HL-60/S4 (cell line): Measurements from ENCODE around the gene PLD3.
"Not testable (repeated sequence)": the region's sequence is repeated elsewhere in the genome, so short reads cannot be mapped to it uniquely, and the experiment has no call there.

Source experiments
- in situ Hi-C: fragments of 300-500 bp; cut with MboI; formaldehyde crosslinking; loops from 2 replicates; pipeline ENCODE4 v1.14.3; 2022; ENCODE audit warnings: low sequenced_read_pairs

The PLD3 gene

DNA sequence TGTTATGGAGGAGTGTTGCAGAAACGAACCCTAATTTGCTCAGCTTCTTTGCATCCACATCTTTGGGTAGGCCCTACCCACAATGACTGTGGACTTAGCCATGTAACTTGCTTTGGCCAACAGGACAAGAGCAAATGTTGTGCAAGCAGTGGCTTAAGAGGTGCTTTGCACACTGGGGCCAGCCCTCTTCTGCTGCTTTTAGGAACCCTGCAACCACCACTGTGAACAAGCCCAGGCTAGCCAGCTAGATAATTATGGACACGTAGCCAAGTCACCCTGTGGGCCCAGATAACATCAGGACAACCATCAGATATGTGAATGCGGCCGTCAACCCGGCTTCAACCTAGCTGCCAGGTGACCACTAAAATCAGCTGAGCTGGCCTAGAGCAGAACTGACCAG, 17.4 kb upstream of the PLD3 start:
- in situ Hi-C loops: no loop called here

GRCh38 chr19:40332669-40333068, 15.8 kb upstream of the PLD3 start:
- in situ Hi-C loops: no loop called here

GRCh38 chr19:40333083-40333482, 15.4 kb upstream of the PLD3 start:
- in situ Hi-C loops: not testable (repeated sequence)

- in situ Hi-C loops: no loop called here
These were observed 13.4 kb upstream of the PLD3 start for GRCh38 chr19:40335101-40335500.

DNA sequence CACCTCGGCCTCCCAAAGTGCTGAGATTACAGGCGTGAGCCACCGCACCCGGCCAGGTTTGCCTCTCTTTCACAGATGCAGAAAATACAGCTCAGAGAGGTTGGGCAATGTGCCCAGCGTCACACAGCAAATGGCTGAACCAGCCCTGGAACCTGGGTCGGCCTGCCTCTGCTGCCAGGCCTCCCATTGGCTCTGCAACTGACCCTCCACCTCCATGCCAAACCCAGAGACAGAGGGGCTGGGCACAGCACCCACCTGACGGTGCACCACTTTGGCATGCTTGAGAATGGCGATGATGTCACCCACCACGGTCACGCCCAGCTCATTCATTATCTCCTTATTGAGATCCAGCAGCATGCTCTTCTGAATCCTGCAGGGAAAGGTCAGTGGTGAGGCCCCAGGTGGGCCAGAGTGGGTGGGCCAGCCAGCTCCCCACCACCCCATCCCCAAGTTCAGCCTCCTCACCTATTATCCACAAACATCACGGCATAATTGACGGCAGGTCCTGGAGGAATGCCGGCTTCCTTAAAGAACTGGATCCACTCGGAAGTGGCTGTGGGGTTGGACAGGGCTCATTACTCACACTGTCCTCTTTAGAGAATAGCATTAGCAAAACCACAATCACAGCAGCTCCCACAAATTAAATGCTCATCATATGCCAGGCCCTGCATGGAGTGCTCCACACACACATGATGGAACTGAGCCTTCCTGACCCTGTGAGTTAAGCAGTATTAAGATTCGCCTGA, 12.5 kb upstream of the PLD3 start:
- in situ Hi-C loops: no loop called here

DNA sequence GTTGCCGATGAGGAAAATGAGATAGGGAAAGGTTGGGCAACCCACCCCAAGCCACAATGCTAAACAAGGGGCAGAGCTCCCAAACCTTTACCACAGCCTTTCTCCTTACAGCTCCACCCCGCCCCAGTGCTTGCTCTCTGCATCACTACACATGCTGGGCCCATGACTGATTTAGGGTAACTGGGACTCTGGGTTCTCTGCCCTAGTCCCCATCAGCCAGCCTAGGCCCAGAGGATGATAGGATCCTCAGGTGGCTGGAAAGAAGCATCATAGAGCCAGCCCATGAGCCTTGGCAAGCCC, 11.9 kb upstream of the PLD3 start:
- in situ Hi-C loops: no loop called here

DNA sequence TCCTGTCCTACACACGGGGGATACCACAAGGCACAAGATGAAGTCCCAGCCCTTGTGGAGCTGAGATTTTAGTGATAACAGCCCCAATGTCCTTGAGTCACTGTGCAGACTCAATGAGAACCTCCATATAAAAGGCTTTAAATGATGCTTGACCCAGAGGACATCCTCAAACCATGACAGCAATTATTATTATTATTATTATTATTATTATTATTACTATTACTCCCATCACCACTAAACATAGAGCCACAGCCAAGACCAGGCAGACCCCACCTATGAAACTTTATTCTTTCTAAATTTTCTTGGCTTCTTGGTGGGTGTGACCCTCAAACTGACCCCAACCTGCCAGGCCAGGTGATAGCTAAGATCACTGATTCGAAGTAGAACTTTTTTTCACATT, 11.4 kb upstream of the PLD3 start:
- in situ Hi-C loops: no loop called here

- in situ Hi-C loops: no loop called here
These were observed 10.9 kb upstream of the PLD3 start for GRCh38 chr19:40337594-40337993.

DNA sequence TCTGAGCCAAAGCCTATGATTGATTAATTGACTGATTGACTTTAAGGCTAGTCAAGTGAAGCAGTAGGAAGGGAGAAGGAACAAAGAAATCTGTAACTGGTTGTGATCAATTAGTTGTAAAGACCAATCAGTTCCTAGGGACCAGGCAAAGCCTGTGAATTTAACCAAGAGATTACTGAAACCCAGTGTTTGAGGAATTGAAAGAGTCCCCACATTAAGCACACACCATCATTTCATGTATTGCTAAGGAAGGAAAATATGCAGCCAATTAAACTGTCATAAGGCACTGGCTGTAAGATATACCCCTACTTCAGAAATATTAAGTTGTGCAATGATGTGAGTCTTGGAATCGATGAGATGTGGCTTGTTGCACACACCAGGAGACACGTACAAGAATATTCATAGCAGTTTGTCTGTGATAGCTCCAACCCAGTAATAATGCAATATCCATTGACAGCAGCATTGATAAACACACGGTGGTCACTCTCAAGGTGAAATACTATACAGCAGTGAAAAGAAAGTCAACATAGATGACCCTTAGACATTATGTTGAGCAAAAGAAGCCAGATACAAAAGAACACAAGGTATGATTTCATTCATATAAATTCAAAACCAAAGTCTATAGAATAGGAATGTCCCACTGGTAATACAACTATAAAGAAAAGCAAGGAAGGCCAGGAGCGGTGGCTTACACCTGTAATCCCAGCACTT, 9.3 kb upstream of the PLD3 start:
- in situ Hi-C loops: no loop called here

GRCh38 chr19:40341601-40342482, 6.7 kb upstream of the PLD3 start:
- in situ Hi-C loops: no loop called here

- in situ Hi-C loops: no loop called here
These were observed 5.7 kb upstream of the PLD3 start for GRCh38 chr19:40342644-40343311.

DNA sequence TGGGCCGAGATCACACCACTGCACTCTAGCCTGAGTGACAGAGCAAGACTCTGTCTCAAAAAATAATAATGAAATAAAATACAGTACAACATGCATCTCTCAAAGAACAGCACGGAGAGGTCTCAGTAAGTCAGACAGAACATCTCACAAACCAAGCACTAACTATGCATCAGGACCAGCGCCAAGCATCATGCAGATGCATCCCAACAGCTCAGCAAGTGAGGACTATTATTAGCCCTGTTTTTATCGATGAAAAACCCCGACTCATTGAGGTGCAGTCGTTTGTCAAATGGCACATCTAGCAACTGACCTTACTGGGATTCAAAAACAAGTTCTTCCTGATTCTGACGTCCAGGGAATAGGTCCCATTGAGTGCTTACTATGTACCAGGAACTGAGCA, 4.1 kb upstream of the PLD3 start:
- in situ Hi-C loops: no loop called here

DNA sequence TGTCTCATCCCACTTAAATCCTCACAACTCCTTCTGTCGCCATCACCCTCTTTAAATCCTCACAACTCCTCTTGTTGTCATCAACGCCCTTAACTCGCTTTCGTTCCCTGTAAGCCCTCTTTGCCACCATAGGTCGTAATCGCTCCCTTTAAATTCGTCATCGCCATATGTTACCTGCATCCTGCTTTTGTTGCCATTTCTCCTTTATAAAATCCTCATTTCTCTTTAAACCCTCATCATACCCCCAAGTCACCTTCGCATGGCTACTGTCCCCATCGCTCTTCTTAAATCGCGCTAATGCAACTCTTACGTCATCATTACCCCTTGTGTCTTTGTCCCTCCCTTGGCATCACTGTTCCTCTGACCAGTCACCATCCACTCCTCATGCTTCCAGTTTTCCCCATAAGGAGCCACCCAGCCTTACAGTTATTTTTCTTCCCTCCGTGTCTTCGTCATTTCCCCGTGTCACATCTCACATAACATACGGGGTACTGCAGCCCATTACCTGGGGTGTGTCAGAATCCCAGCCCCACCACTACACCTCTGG, 539 bp downstream of the PLD3 start:
- in situ Hi-C loops: no loop called here

DNA sequence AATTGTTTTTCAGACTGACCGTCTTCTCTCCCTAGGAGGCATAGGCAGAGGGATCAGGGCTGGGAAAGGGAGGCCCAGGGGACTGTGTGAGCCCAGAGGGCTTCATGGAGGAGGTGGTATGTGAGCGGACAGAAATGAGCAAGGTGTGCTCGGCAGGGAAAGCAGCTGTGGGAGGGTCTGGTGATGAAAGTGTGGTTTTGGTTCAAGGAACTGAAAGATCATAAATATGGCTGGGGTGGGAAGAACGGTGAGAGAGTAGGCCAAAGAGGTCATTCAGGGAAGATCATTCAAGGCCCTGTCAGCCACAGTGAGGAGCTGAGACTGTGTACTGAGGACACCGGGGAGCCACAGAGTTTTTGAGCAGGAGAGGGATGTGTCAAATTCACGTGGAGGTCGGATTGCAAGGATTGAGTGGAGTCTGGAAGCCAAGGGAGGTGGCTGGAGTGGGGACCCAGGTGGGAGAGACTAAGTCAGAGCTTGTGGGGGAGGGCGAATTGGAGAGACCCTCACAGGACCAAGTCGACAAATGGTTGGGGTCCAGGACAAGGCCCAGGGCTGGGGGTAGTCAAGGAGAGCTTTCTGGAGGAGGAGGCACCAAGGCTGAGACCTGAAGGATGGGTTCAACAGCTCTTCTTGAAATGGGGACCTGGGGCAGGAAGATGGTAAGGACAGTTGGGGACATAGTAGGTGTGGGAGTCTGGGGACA, 7.6 kb downstream of the PLD3 start:
- in situ Hi-C loops: no loop called here

GRCh38 chr19:40356681-40357595, 8.4 kb downstream of the PLD3 start:
- in situ Hi-C loops: no loop called here

- in situ Hi-C loops: no loop called here
These were observed 9.1 kb downstream of the PLD3 start for GRCh38 chr19:40357640-40358039.

DNA sequence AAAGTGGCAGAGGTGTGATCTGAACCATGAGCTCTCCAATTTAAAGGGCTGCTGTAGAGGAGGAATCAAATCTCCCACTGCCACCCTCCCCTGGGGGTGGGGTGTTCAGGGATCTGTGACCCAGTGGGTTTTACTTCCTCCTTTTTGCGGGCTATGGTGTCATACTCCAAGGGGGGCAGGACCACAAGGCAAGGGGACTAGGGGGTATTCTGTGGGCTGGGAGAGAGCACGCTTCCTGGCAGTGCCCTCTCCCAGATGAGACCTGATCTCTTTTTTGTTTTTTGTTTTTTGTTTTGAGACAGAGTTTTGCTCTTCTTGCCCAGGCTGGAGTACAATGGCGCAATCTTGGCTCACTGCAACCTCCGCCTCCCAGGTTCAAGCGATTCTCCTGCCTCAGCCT, 10.3 kb downstream of the PLD3 start:
- in situ Hi-C loops: no loop called here

GRCh38 chr19:40360020-40360707, 11.7 kb downstream of the PLD3 start:
- in situ Hi-C loops: no loop called here
